HEK293 (cell line): Measurements from ENCODE around the gene SRPRB.

Experiments used
- CTCF ChIA-PET: fragments of 350-600 bp; formaldehyde crosslinking; extraction: SDS; loops from one replicate; lab custom pipeline; 2021; ENCODE audit warnings: antibody characterized with exemption; lab: Yijun Ruan, JAX
- POLR2A ChIA-PET: fragments of 300-600 bp; formaldehyde crosslinking; extraction: SDS; loops from one replicate; lab custom pipeline; 2020; ENCODE audit warnings: antibody characterized with exemption, inconsistent platforms; lab: Yijun Ruan, JAX
- H3K27ac ChIP-seq: fragments of 200-500 bp; sonication (Bioruptor generic); 2 replicates; pipeline ENCODE4 v1.5.1; 2014; ENCODE audit warnings: low read depth, low read length, control low read depth, inconsistent platforms; ENCODE audit errors: extremely low read depth
- H3K36me3 ChIP-seq, 2 experiments: fragments of 200-500 bp in 1 of 2; sonication (Bioruptor generic) in 1 of 2; 1 replicate in 1 of 2; 2 replicates in 1 of 2; pipeline ENCODE4 v1.5.1; 2014 to 2017; ENCODE audit warnings: inconsistent platforms in 2 of 2, low read length in 2 of 2; ENCODE audit not compliant: control insufficient read depth in 2 of 2, insufficient read depth in 1 of 2
- H3K4me1 ChIP-seq: fragments of 200-500 bp; sonication (Bioruptor generic); 2 replicates; pipeline ENCODE4 v1.5.1; 2014; ENCODE audit warnings: mild to moderate bottlenecking, low read length, inconsistent platforms; ENCODE audit not compliant: control insufficient read depth, insufficient read depth
- H3K4me3 ChIP-seq: 2 replicates; pipeline ENCODE4 v1.5.1; 2011; ENCODE audit warnings: low read depth, mild to moderate bottlenecking, control low read depth, low read length, moderate library complexity
- H3K9me3 ChIP-seq: fragments of 200-500 bp; sonication (Bioruptor generic); 2 replicates; pipeline ENCODE4 v1.5.1; 2014; ENCODE audit warnings: low read depth, low read length, inconsistent platforms; ENCODE audit not compliant: control insufficient read depth, insufficient read depth
- AEBP2 ChIP-seq: fragments of 450-650 bp; formaldehyde crosslinking; IDR thresholded peaks from 2 replicates; pipeline ENCODE4 v1.5.1; 2016; ENCODE audit warnings: missing biosample characterization, missing genetic modification characterization, borderline replicate concordance
- BCL11B ChIP-seq: fragments of 450-650 bp; formaldehyde crosslinking; IDR thresholded peaks from 2 replicates; pipeline ENCODE4 v1.5.1; 2016; ENCODE audit warnings: low read depth, missing biosample characterization, missing genetic modification characterization
- ELK4 ChIP-seq: IDR thresholded peaks from 2 replicates; pipeline ENCODE4 v1.6.1; 2011; ENCODE audit warnings: mild to moderate bottlenecking, low read depth, low read length, borderline replicate concordance
- FEZF1 ChIP-seq: fragments of 450-650 bp; formaldehyde crosslinking; IDR thresholded peaks from 2 replicates; pipeline ENCODE4 v1.5.1; 2016; ENCODE audit warnings: missing biosample characterization, missing genetic modification characterization
- GFI1B ChIP-seq: fragments of 450-650 bp; formaldehyde crosslinking; IDR thresholded peaks from 2 replicates; pipeline ENCODE4 v1.5.1; 2016; ENCODE audit warnings: missing biosample characterization, missing genetic modification characterization
- KLF16 ChIP-seq: fragments of 450-650 bp; formaldehyde crosslinking; IDR thresholded peaks from 2 replicates; pipeline ENCODE4 v1.5.1; 2017; ENCODE audit warnings: missing biosample characterization, missing genetic modification characterization
- KLF7 ChIP-seq: fragments of 450-650 bp; formaldehyde crosslinking; IDR thresholded peaks from 2 replicates; pipeline ENCODE4 v1.5.1; 2016; ENCODE audit warnings: missing biosample characterization, missing genetic modification characterization, borderline replicate concordance
- ZBTB17 ChIP-seq: fragments of 450-650 bp; formaldehyde crosslinking; IDR thresholded peaks from 2 replicates; pipeline ENCODE4 v1.5.1; 2016; ENCODE audit warnings: missing biosample characterization, missing genetic modification characterization
- ZBTB20 ChIP-seq: fragments of 450-650 bp; formaldehyde crosslinking; IDR thresholded peaks from 2 replicates; pipeline ENCODE4 v1.5.1; 2016; ENCODE audit warnings: missing biosample characterization, missing genetic modification characterization
- ZBTB8A ChIP-seq: fragments of 450-650 bp; formaldehyde crosslinking; IDR thresholded peaks from 2 replicates; pipeline ENCODE4 v1.5.1; 2016; ENCODE audit warnings: missing biosample characterization, missing genetic modification characterization
- ZNF133 ChIP-seq: fragments of 450-650 bp; formaldehyde crosslinking; IDR thresholded peaks from 2 replicates; pipeline ENCODE4 v1.5.1; 2016; ENCODE audit warnings: missing biosample characterization, missing genetic modification characterization
- ZNF138 ChIP-seq: fragments of 450-650 bp; formaldehyde crosslinking; IDR thresholded peaks from 2 replicates; pipeline ENCODE4 v1.5.1; 2016; ENCODE audit warnings: missing biosample characterization, missing genetic modification characterization, borderline replicate concordance
- ZNF214 ChIP-seq: fragments of 450-650 bp; formaldehyde crosslinking; IDR thresholded peaks from 2 replicates; pipeline ENCODE4 v1.5.1; 2017; ENCODE audit warnings: missing biosample characterization, mild to moderate bottlenecking, missing genetic modification characterization, borderline replicate concordance
- ZNF302 ChIP-seq: fragments of 450-650 bp; formaldehyde crosslinking; IDR thresholded peaks from 2 replicates; pipeline ENCODE4 v1.5.1; 2016; ENCODE audit warnings: missing biosample characterization, missing genetic modification characterization, low read depth
- ZNF311 ChIP-seq: fragments of 450-650 bp; formaldehyde crosslinking; IDR thresholded peaks from 2 replicates; pipeline ENCODE4 v1.5.1; 2017; ENCODE audit warnings: missing biosample characterization, missing genetic modification characterization, borderline replicate concordance
- ZNF366 ChIP-seq: fragments of 450-650 bp; formaldehyde crosslinking; conservative IDR thresholded peaks from 2 replicates; pipeline ENCODE4 v1.5.1; 2016; ENCODE audit warnings: missing biosample characterization, missing genetic modification characterization
- ZNF391 ChIP-seq: fragments of 450-650 bp; formaldehyde crosslinking; IDR thresholded peaks from 2 replicates; pipeline ENCODE4 v1.5.1; 2016; ENCODE audit warnings: low read depth, missing biosample characterization, missing genetic modification characterization, borderline replicate concordance
- ZNF626 ChIP-seq: fragments of 450-650 bp; sonication (Bioruptor Pico); formaldehyde crosslinking; IDR thresholded peaks from 2 replicates; pipeline ENCODE4 v1.5.1; 2018; ENCODE audit warnings: missing biosample characterization, missing genetic modification characterization, inconsistent platforms
- ZNF707 ChIP-seq: fragments of 450-650 bp; formaldehyde crosslinking; IDR thresholded peaks from 2 replicates; pipeline ENCODE4 v1.5.1; 2016; ENCODE audit warnings: missing biosample characterization, missing genetic modification characterization
- ZNF768 ChIP-seq: fragments of 450-650 bp; formaldehyde crosslinking; IDR thresholded peaks from 2 replicates; pipeline ENCODE4 v1.5.1; 2018; ENCODE audit warnings: missing biosample characterization, mild to moderate bottlenecking, missing genetic modification characterization
- ZSCAN16 ChIP-seq: fragments of 450-650 bp; formaldehyde crosslinking; IDR thresholded peaks from 2 replicates; pipeline ENCODE4 v1.5.1; 2016; ENCODE audit warnings: missing biosample characterization, missing genetic modification characterization
- ZXDB ChIP-seq: fragments of 450-650 bp; formaldehyde crosslinking; IDR thresholded peaks from 2 replicates; pipeline ENCODE4 v1.5.1; 2016; ENCODE audit warnings: missing biosample characterization, missing genetic modification characterization

Gene SRPRB

GRCh38 chr3:133838296-133838789 is 32.7 kb downstream of the SRPRB start:
- H3K36me3 ChIP-seq = peaks cover 0 to 59% of the 10 kb centered on the region in 2 experiments; a peak in 1 of 3 replicates
- no peaks in the 10 kb centered on the region for H3K4me1 ChIP-seq
- ChIA-PET CTCF (no interaction called here), POLR2A (no interaction called here)
- no peak for TF ChIP-seq FEZF1 (tag by site-specific recombination)
- no peak overlapping the region for H3K4me3 ChIP-seq
- no peaks in the 10 kb centered on the region for H3K9me3 ChIP-seq
- H3K27ac ChIP-seq = no peak overlapping the region

GRCh38 chr3:133838916-133839800 is 33.5 kb downstream of the SRPRB start:
- ChIA-PET CTCF (no interaction called here), POLR2A (no interaction called here)
- H3K36me3 ChIP-seq = peaks cover 0 to 53% of the 10 kb centered on the region in 2 experiments; a peak in 1 of 3 replicates

GRCh38 chr3:133840055-133840737 is 34.6 kb downstream of the SRPRB start:
- no peak overlapping the region for H3K27ac ChIP-seq
- H3K9me3 ChIP-seq = no peaks in the 10 kb centered on the region
- no peaks in the 10 kb centered on the region for H3K4me1 ChIP-seq
- ChIA-PET CTCF (interaction anchor here (0.6 kb wide), 1 partner anchor 22 kb away, joined by 5 read pairs; no protein-coding TSS in a partner anchor), POLR2A (no interaction called here)
- peaks cover 0 to 43% of the 10 kb centered on the region in 2 experiments; a peak in 1 of 3 replicates for H3K36me3 ChIP-seq
- no peak overlapping the region for H3K4me3 ChIP-seq
- TF ChIP-seq ZNF768 (no peak), ZBTB8A (no peak), ZNF138 (tag by site-specific recombination) (no peak), AEBP2 (no peak)

More at GRCh38 chr3:133838916-133839800, 33.5 kb downstream of the SRPRB start:
- Histone ChIP-seq H3K27ac (no peak overlapping the region), H3K4me1 (no peaks in the 10 kb centered on the region), H3K9me3 (no peaks in the 10 kb centered on the region), H3K4me3 (no peak overlapping the region)
- no peak for TF ChIP-seq ZBTB20 (tag by site-specific recombination)
- no peak for TF ChIP-seq ZNF133 (tag by site-specific recombination)

GRCh38 chr3:133840767-133841166 is 35.2 kb downstream of the SRPRB start:
- H3K27ac ChIP-seq = no peak overlapping the region
- H3K36me3 ChIP-seq = peaks cover 0 to 38% of the 10 kb centered on the region in 2 experiments; a peak in 1 of 3 replicates
- H3K4me3 ChIP-seq = no peak overlapping the region
- TF ChIP-seq ZSCAN16 (tag by site-specific recombination) (no peak), ZNF707 (tag by site-specific recombination) (no peak), KLF16 (tag by site-specific recombination) (no peak), ZXDB (tag by site-specific recombination) (no peak), GFI1B (no peak), ZNF366 (no peak), ZBTB17 (tag by site-specific recombination) (no peak), KLF7 (tag by site-specific recombination) (no peak), ZNF626 (no peak), ELK4 (no peak), ZNF214 (tag by site-specific recombination) (no peak), ZNF391 (tag by site-specific recombination) (no peak), ZNF302 (tag by site-specific recombination) (no peak), ZNF311 (tag by site-specific recombination) (no peak), BCL11B (tag by site-specific recombination) (no peak)
- POLR2A ChIA-PET = no interaction called here
- no peaks in the 10 kb centered on the region for H3K9me3 ChIP-seq
- no peaks in the 10 kb centered on the region for H3K4me1 ChIP-seq
- CTCF ChIA-PET = interaction anchor here (0.6 kb wide), 1 partner anchor 22 kb away, joined by 5 read pairs; no protein-coding TSS in a partner anchor
